Frontal cortex (tissue), 4 donors: ENCODE measurements around the gene SEZ6. TPM values are rescaled to one million over a fixed set of nuclear protein-coding genes. Genes with fewer than 3 reads are reported as not detected.

ENCODE experiments used
- DNase-seq, 2 donors: peaks; one replicate each; pipeline ENCODE4 v3.0.0; 2012; ENCODE audit warnings: low spot score in 2 of 2
- FAIRE-seq: peaks from 2 replicates; lab custom pipeline; 2012; peaks lifted over from hg19 to GRCh38; lab: Jason Lieb, UNC
- total RNA-seq: library from RNA; depleted of rRNA; stranded (reverse); fragments of >200 nt; gene quantifications from one replicate; pipeline ENCODE4 v1.2.3, GENCODE V29; 2014
- donor health status: control.
- donor health status: control.
- donor health status: control.

SEZ6 gene
- total RNA-seq, 1 donor from 2014 or later: 45.2 TPM

DNA sequence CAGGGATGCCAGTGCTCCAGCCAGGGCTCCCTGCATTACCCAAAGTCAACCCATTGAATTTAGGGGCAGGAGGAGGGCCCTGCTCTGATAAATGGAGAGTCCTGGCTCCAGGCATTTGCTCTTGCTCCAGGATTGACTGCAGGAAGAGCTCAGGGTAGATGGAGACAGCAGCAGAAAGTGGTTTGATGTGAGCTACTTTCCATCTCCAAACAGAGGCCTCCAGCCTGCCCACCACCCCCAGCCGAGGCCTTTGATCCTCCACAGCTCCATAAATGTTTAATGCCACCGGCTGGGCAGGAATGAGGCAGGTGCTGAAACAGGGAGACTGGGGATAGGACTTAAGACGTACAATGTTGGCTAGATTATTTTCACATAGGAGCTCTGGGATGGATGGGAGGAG is 4.3 kb upstream of the SEZ6 start:
- FAIRE-seq: no peak
- no peak for DNase-seq

- FAIRE-seq (no peak), DNase-seq (no peak)
Measured at GRCh38 chr17:29008591-29008990, 2.8 kb upstream of the SEZ6 start.

GRCh38 chr17:29007860-29008455 is 2.1 kb upstream of the SEZ6 start:
- FAIRE-seq (no peak), DNase-seq (no peak)

GRCh38 chr17:29007456-29007855 is 1.6 kb upstream of the SEZ6 start:
- FAIRE-seq (no peak), DNase-seq (no peak)

DNA sequence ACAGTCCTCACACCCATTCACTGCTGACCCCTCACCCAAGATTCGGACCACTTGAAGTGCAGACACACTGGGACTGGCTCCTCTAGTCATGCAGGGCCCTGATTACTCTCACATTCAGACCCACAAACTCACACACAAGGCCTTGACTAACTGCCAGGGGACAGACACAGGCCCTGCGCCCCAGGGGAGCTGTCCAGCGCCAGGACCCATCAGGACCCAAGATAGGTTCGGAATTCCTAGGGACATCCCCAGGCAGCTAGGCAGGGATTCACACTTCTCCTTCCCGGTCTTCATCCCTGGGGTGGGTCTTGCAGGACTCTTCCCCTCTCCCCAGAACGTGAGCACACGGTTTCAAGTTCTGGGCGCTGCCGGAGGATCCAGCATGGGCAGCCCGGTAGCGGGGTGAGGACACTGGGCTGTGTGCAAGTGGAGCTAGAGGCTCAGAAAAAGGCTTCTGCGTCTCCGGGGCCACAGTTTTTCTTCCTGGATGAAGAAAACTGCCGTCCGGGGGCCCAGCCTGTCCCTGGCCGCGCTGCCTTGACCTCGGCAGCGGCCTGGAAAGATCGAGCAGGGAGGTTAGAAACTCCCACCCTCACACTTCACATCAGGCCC is 1.6 kb downstream of the SEZ6 start:
- FAIRE-seq: no peak
- no peak for DNase-seq

DNA sequence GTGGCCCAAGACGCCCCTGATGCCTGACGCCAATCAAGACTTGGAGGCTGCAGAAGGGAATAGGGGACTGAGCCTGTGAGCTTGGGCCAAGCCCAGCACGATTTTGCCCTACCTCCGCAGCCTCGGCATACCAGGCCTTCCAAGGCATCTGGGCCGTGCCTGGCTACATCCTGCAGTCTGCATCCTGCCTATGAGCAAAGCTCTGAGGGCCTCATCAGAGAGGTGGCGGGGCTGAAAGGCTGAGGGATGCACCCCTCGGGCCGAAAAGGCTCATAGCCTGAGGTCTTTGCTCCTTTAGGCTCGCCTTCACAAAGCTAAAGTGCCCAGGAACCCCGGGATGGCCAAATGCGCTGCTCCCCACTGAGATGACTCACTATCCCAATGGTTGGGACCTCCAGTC is 2.5 kb downstream of the SEZ6 start:
- FAIRE-seq (no peak), DNase-seq (no peak)

GRCh38 chr17:29002811-29003210 is 3.0 kb downstream of the SEZ6 start:
- DNase-seq (no peak), FAIRE-seq (no peak)

DNA sequence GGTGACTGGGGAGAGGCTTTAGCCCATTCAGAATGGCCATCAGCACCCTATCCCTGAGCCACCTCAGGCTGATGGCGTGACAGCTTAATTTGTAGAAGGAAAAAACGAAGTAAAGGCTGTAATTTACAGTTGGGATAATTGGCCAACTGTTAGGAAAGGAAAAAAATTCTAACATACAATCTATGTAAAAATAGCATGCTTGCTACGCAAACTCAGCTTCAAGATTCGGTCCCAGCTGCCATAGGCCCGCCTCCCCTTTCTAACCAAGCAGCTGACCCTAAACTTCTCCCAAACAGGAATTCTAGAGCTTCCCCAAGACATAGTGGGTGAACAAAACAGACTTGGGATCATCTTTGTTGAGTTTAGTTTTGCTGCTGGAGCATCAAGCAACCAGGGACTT is 4.9 kb downstream of the SEZ6 start:
- FAIRE-seq (no peak), DNase-seq (no peak)

DNA sequence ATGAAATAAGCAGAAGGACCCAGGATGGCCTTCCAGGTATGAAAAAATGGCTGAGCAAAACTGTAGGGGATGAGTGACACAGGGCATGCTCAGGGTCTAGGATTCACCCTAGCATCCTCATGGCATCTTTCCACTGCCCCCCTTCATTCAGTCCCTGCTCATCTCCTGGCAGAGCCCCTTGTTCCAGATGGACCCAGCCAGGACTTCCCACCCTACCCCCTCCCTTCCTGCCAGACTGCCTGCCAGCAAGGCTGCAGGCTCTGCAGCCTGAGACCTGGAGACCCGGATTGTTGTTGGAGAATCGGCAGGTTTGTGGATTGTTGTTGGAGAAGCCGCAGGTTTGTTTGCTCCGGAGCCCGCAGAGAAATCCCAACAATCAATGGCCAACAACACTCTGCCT is 6.6 kb downstream of the SEZ6 start:
- DNase-seq: no peak

DNA sequence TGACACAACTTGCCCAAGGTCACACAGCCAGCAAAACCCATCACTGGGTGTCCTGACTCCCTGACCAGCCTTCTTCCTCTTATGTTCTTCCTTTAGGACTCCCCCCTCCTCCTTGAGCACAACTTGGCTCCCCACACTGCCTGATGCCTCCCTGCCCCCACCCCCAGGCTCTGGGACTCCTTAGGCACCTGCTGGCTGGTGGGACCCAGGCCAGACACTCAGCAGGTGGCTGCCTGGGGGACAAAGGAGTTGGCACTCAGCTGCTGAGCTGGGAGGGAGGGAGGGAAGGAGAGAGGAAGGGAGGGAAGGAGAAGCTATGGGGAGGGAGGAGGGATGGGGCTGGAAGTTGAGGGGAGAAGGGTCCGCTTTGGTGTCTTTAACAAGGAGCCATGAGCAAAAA is 8.0 kb downstream of the SEZ6 start:
- DNase-seq (no peak), FAIRE-seq (no peak)

More for the DNA sequence above, 6.6 kb downstream of the SEZ6 start:
- no peak for FAIRE-seq

DNA sequence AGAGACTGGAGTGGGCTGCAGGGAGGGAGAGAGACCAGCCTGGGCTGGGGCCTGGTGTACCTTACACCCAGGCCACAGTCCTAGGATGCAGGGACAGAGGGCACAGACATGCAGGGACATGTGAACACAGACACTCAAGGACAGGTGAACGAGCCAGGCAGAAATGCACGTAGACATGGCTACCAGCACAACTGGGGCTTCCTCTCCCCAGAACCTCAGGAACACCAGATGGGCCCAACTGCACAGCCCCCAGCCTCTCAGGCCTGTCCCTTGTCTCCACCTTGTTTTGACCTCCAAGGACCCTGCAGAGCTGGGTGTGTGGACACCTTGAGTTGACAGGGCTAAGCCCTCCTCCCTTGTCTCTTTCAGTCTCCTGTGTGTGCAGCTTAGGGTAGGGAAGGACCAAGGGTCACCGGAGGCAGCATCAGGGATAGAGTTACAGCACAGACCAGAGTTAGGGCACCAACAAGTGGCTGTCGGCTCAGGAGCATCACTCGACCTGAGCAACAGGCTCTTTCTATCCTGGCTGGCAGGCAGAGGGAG is 9.2 kb downstream of the SEZ6 start:
- FAIRE-seq: no peak
- DNase-seq: no peak

GRCh38 chr17:28993645-28994426 is 12.0 kb downstream of the SEZ6 start:
- FAIRE-seq: no peak

GRCh38 chr17:28992625-28993600 is 12.9 kb downstream of the SEZ6 start:
- FAIRE-seq (no peak), DNase-seq (no peak)

More at GRCh38 chr17:28993645-28994426, 12.0 kb downstream of the SEZ6 start:
- no peak for DNase-seq

GRCh38 chr17:28992185-28992584 is 13.6 kb downstream of the SEZ6 start:
- DNase-seq: no peak
- FAIRE-seq: no peak

DNA sequence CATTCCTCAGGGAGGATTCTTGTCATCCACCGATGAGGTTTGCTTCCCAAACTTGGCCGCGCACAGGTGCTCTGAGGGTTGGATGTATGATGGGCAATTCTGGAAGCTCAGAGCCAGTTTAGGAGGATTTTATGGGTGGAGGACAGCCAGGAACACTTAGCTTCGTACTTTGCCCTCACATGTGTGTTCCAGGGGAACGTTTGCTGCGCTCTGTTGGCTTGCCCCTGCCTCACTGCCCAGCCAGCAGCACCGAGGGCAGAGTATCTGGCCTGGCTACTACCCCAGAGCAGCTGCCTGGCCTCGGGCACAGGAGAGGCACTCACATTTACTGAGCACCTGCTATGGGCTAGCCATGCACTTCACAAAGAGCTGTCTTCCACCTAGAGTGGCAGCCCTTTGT is 14.1 kb downstream of the SEZ6 start:
- DNase-seq: no peak
- FAIRE-seq: no peak

DNA sequence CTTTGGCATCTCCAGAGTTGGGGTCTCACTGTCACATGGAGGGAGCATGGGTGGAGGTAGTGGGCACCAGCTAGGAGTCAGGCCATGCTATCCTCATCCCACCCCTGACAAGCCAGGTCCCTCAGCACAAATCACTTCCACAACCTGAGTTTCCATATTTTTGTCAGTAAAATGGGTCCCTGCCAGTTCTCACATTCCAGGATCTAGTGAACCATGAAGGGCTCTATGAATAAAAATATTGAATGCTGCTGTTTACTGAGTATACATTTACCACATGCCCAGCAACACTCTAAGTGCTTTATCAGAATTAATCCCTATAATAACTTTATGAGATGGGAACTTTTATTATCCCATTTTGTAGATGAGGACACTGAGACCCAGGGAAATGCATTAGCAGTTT is 16.8 kb downstream of the SEZ6 start:
- no peak for DNase-seq
- no peak for FAIRE-seq

GRCh38 chr17:28988475-28988874 is 17.4 kb downstream of the SEZ6 start:
- DNase-seq (no peak), FAIRE-seq (no peak)

GRCh38 chr17:28986714-28987655 is 18.8 kb downstream of the SEZ6 start:
- DNase-seq (no peak), FAIRE-seq (no peak)
